SHP77 (cell line): Measurements from ENCODE around the gene KLHL24.
"Not testable (repeated sequence)": the region's sequence is repeated elsewhere in the genome, so short reads cannot be mapped to it uniquely, and the experiment has no call there.

Experiments used
- DNase-seq, 2 experiments: peaks; one replicate each; lab custom pipeline; 2025; lab: John Stamatoyannopoulos, UW

The KLHL24 gene

DNA sequence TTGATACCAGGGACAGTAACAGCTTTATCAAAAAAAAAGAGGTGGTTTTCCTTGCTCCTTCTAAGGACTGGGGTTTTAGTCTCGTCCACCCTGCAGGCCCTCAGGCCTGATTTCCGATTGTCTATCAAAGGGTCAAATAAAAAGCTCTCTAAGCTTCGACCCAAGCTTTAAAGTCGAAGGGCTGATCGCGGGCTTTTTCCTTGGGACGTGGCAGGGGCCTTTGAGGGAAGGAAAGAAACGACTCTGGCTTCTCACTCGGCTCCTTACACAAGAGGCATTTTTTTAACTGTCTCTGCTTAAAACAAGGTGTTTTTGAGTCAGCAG, 354 bp upstream of the KLHL24 start:
- DNase-seq: no peak

DNA sequence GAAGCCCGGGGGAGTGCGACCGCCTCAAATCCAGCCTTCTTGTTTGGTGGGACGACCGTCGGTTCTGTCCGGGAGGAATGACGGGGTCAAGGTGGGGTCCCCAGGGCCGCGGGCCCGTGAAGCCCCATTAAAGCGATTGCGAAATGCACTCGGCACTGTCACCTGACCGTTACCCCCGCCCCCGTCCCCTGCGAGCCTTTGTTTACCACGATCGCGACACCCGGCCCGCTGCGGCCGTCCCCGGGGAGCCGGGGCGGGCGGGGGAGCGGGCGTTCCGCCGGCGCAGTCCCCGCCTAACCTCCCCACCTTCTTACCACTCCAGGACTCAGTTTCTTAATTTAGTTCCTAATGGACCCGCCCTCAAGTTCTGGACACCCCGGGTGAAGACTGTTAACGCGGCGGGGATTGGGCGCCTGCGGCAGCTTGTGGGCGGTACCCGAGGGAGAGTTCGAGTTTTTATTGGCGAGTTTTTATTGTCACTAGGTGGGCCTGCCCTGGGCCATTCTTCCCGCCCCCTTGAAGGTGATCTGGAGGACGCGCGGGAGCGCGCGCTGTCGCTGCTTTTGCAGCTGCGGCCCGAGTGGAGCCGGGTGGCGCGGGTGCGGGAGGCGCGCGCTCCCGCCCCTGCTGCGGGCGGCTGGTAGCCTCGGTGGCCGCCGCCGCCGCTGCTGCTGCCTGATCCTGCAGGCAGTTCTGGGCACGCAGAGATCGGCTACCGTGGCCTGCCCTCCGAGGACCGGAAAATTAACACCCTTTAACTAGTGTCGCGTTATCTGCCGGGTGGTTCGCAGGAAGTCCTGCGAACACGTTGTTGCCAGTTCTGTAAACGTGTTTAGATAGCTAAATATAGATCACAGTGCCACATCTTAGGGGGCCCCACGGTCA, 1.0 kb downstream of the KLHL24 start:
- peak; percentile 94 to 97 for DNase-seq

DNA sequence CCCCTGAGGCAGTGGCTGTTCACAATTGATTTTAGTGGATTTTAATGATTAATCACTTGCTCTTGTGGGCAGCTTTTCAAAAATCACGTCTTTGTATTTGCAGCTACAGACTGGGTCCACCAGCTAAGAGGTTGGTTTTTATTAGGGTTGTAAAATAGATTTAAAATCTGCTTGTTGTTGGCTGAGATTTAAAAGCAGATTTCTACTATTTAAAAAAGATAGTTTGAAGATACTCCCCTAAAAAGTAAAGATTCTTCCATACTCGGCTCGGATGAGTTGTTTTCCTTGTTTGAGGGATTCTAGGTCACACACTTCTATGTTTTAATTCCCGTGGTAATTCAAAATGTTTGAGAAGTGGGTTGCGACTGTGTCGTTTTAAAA, 1.7 kb downstream of the KLHL24 start:
- DNase-seq: no peak

DNA sequence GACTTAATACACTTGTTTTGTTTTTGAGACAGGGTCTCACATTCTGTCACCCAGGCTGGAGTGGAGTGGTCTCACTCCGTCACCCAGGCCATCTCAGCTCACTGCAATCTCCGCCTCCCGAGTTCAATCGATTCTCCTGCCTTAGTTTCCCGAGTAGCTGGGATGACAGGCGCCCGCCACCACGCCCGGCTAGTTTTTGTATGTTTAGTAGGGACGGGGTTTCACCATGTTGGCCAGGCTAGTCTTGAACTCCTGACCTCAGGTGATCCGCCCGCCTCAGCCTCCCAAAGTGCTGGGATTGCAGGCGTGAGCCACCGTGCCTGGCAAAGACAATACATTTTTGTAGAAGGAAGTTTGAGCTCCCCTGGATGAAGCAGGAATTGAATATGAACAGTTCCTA, 2.2 kb downstream of the KLHL24 start:
- DNase-seq: not testable (repeated sequence)

DNA sequence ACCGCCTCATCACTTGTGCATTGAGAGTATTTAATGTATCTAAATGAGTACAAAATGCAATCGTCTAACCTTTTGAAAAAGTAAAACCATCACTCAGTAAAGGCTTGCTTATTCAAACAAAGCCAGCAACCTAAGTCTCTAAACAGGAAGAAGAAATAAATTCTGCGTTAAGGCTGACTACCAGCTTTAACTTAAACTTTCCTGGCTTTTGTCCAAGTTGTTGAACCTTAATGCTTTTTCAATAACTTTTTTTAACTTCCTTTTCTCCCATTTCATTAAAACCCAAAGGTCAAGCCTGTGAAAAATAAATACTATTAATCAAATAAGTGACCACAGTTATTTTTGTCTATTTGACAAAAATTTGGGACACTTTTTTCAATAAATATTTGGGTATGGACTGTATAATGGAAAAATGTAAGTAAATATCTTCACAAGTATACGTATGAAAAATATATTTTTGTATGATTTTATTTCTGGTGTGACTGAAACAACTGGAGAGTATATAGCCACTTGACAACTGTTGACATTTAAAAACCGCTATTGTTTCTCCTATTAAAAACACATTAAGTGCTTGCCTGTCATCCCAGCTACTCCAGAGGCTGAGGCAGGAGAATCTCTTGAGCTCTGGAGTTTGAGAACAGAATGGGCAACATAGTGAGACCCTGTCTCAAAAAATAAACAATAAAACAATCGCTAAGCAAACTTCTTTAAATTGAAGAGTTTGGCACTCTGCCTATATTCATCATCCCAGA, 2.9 kb downstream of the KLHL24 start:
- no peak for DNase-seq

DNA sequence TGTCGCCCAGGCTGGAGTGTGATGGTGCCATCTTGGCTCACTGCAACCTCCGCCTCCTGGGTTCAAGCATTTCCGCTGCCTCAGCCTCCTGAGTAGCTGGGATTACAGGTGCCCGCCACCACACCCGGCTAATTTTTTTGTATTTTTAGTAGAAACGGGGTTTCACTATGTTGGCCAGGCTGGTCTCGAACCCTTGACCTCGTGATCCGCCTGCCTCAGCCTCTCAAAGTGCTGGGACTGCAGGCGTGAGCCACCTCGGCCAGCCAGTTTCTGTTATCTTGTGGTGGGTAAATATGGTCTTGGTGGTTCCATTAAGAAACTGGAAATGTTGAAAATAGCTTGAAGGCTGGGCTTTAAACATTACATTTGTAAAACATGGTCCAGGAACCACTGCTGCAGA, 5.2 kb downstream of the KLHL24 start:
- DNase-seq: not testable (repeated sequence)

DNA sequence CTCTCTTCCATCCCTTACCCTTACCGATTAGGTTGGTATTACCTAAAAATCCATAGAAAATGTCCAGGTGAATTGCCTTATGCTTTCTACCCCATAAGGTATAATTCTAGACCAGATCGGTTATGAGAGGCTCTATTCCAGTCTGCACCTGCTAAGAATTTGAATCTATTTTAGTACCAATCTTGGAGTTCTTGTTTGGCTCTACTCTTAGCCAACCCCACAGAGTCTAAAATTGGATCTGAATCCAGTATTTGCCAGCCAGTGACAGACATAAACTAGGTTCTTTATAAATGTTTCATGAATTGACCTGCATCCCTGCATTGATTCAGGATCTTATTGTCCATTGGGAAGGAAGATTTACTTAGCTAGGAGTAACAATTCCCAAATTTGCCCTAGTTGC, 6.5 kb downstream of the KLHL24 start:
- no peak for DNase-seq

DNA sequence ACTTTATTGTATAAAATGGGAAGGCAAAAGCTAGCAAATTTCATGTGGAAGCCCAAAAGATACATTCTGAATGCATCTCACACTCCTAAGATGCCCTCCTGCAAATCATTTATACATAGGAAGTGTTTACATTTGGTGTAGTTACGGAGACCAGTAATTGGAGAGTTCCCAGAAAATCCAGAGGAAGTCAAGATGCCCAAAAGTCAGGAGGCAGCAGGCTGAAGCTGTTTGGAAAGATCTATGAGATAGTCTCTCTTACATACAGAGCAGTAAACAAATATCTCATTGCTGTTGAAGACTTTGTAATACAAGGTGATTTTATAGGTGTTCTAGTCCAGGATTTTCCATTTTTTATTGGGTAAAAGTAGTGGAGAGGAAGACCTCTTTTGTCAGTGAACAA, 8.8 kb downstream of the KLHL24 start:
- no peak for DNase-seq

DNA sequence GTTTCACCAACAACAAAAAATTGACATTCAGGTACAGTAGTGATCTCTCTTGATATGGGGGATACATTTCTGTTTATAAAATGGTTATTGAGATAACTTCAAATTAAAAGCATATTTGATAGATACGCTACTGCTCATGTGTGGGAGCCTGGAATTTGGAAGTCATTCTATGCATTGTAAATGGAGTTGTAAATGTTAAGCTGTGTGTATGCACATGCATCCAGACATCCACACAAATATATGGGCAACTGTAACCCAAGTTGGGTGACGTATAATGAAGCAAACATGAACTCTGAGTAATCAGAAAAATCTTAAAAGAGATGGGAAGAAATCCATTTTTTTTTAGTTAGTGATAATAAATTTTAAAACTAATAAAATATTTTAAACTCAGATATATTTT, 9.8 kb downstream of the KLHL24 start:
- DNase-seq: no peak

DNA sequence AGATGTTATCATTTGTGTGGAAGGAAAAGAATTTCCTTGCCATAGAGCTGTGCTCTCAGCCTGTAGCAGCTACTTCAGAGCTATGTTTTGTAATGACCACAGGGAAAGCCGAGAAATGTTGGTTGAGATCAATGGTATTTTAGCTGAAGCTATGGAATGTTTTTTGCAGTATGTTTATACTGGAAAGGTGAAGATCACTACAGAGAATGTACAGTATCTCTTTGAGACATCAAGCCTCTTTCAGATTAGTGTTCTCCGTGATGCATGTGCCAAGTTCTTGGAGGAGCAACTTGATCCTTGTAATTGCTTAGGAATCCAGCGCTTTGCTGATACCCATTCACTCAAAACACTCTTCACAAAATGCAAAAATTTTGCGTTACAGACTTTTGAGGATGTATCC, 15.1 kb downstream of the KLHL24 start:
- no peak for DNase-seq

DNA sequence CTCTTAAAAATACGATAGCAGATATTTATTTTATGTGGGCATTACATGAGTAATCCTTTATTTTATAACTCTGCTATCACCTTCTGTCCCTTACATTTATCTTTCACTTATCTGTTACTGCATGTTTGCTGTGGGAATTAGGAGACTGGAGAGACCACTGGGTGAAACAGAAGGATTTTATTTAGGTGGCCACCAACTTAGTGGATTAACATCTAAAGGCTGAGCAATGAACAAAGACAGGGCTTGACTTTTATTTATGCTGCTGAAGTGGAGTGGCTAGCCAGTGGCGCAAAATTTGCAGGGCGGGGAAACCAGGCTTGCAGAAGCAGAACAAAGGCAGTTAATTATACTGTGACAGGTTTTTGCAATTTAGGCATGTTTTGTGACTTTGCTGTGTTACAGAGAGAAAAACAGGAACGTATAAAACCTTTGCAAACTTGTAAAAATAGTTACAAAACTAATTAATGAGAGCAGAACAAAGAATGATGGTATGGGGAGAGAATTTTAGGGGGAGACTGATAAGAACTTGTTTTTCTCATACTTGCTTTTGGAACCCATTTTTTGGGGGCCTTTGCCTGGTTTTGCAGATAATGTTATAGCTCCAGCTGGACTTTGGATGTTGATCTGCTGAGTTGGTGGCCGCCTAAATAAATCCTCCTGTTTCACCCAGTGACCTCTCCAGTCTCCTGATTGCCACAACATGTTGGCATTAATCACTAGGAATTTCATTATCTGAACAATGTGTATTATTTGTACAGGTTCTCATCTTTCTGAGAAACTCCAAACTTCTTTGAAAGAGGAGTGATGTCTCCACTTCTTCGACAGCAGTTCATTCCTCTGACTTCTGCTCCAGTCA, 18.0 kb downstream of the KLHL24 start:
- no peak for DNase-seq

DNA sequence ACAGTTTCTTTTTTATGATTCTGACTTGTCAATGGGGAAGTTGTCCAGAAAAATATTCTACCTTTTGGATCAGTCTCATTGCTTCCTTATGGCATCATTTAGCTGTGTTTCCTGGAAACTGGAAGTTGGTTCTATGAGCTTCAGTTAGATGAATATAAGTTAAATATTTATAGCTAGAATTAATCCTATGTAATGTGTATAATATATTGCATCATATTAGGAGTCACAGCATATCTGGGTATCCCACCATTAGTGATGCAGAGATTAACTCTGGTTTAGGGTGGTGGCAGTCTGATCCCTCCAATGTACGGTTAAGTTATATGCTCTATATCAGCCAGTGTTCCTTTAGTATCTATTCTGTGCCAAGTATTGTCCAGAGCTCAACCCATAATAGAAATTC, 19.3 kb downstream of the KLHL24 start:
- no peak for DNase-seq

DNA sequence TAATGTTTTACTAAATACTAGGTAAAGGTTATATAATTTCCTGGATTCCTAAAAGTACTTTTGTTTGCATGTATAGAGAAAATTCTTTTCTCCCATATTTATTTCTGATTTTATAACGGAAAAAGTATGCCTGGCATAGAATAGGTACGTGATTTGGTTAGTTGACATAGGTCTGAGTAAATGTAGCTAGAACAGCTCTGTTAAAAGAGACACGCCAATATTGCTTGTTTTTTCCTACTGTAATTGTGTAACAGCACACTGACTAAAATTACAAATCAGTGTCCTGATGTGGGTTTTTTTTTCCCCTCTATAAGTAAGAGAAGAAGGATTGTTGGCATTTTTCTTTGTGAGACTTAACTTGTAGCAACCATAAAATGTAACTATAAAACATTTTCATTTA, 26.7 kb downstream of the KLHL24 start:
- no peak for DNase-seq

DNA sequence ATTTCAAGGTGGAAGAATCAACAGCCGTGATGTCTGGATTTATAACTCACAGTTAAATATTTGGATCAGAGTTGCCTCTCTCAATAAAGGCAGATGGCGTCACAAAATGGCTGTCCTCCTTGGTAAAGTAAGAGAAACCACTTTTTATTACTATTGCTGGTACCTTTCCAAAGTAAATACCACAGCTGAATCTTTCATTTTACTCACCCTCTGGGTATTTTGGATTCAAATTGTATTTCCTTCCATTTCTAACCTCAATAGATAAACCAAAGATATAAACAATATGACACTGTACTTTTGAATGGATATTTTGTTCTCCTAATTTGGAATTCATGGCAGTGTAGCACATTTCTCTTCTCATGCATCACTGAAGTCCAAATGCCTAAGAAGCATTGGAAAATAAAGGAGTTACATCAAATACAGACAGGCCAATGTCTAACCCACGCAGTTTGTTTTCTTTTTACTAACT, 29.5 kb downstream of the KLHL24 start:
- peak; percentile 30 to 32 for DNase-seq

DNA sequence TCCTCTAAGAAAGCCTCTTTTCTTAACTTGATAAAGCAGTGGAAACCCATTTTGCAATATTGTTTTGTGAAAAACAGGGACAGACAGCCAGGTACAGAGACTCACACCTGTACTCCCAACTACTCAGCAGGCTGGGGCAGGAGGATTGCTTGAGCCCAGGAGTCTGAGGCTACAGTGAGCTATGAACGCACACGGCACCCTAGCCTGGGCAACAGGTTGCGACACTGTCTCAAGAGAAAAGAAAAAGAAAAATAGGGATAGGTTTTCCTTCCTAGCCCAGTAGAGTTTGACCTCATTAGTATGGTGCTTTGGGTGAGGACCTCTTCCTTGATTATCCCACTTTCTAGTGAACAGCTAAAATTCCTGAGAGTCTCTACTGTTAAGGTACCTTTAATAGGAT, 44.6 kb downstream of the KLHL24 start:
- no peak for DNase-seq

DNA sequence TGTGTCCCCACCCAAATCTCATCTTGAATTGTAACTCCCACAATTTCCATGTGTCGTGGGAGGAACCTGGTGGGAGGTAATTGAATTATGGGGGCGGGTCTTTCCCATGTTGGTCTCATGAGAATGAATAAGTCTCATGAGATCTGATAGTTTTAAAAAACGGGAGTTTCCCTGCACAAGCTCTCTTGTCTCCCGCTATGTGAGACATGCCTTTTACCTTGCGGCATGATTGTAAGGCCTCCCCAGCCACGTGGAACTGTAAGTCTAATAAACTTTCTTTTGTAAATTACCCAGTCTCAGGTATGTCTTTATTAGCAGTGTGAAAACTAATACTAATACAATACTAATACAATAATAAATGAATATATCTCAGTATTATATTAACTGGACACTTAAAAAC, 52.3 kb downstream of the KLHL24 start:
- no peak for DNase-seq

DNA sequence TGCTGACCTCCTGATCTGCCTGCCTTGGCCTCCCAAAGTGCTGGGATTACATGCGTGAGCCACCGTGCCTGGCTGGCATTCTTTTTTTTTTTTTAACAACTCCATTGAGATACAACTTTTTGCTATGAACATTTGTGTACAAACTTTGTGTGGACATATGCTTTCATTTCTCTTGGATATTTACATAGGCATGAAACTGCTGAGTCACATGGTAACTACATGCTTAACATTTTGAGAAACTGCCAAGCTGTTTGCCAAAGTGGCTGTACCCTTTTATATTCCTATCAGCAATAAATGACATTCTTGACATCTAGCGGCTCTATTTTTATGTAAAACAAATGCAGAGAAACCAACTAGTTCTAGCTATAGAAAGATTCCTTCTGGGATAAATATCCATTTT, 53.5 kb downstream of the KLHL24 start:
- no peak for DNase-seq

DNA sequence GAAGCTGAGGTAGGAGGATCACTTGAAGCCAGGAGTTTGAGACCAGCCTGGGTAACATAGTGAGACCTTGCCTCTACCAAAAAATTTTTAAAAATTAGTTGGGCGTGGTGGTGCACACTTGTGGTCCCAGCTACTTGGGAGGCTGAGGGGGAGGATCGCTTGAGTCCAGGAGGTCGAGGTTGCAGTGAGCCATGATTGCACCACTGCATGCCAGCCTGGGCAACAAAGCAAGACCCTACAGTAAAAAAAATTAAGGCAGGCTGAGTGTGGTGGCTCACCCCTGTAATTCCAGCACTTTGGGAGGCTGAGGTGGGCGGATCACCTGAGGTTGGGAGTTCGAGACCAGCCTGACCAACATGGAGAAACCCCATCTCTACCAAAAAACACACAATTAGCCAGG, 54.2 kb downstream of the KLHL24 start:
- DNase-seq: not testable (repeated sequence)

DNA sequence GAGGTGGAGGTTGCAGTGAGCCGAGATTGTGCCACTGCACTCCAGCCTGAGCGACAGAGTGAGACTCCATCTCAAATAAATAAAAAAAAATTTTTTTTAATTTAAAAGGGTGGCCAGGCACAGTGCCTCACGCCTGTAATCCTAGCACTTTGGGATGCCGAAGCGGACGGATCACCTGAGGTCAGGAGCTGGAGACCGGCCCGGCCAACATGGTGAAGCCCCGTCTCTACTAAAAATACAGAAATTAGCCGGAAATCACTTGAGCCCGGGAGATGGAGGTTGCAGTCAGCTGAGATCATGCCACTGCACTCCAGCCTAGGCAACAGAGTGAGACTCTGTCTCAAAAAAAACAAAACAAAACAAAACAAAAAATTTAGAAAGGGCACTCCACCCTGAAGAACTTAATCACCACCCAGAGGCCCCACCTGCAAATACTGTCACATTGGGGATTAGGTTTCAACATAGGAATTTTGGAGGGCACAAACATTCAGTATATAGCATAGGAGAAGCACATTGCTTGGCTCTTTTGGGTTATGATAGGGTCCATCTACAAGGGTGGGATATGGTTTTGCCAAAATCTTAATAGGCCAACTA, 55.1 kb downstream of the KLHL24 start:
- DNase-seq: no peak

DNA sequence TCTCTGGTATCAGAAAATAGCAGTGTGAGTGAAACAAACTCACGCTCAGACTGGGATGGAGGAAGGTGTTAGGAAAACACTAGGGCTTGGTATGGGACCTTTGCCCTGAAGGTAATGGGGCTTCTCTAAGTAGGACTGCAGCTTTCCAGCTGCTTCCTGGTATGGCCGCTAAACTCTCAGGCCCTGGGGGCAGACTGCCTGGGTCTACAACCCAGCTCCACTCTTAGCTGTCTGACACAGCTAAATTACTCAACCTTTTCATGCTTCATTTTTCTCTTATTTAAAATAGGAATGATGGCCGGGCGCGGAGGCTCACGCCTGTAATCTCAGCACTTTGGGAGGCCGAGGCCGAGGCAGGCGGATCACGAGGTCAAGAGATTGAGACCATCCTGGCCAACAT, 57.0 kb downstream of the KLHL24 start:
- no peak for DNase-seq

DNA sequence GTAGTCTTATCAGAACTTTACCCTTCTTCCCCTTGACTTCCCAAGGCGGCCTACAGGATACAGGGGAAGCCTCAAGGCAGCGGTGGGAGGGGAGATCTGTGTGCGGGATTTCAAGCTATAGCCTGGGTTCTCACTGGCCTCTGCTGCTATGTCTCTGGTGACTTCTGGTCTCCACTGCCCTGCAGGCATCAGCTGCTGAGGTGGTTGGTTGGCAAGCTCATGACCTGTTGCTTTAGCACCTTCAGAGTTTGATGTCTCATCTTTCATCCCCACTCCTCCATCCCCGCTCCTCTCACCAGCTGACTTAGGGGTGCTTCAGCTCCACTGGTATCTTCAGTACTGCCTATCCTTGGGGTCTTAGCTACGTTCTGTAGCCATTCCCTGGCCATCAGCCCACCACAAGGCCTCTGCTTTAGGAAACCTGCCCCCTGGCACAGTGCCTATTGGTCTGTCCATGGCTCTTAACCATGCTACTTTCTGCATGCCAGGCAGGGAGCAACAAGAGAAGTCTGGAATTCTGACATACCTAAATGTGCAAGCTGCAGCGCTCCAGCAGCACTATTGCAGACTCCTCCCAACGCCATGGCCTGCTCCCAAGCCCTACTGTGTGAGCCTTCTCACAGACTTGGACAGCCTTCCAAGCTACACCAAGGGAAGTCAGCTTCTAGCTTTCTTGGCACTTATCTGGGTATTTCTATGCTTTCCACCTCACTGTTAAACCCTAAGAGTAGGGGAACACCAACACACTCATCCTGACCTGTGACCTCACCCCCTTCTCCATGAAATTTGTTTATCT, 60.3 kb downstream of the KLHL24 start:
- DNase-seq: no peak
